Islet precursor cell (in vitro differentiated cells): ENCODE measurements around the gene KREMEN1.
"Not testable (repeated sequence)": the region's sequence is repeated elsewhere in the genome, so short reads cannot be mapped to it uniquely, and the experiment has no call there.

Source experiments
- DNase-seq: peaks from one replicate; pipeline ENCODE4 v3.0.0-alpha.2; 2018

Gene KREMEN1

GRCh38 chr22:29079218-29079901 lies 6.5 kb downstream of the KREMEN1 start:
- no peak for DNase-seq

GRCh38 chr22:29080106-29080975 lies 7.5 kb downstream of the KREMEN1 start:
- no peak for DNase-seq

GRCh38 chr22:29081517-29082236 lies 8.8 kb downstream of the KREMEN1 start:
- no peak for DNase-seq

GRCh38 chr22:29082826-29083545 lies 10.2 kb downstream of the KREMEN1 start:
- DNase-seq = no peak

- not testable (repeated sequence) for DNase-seq
Observed at GRCh38 chr22:29083576-29083932, 10.7 kb downstream of the KREMEN1 start.

GRCh38 chr22:29083933-29084591 lies 11.2 kb downstream of the KREMEN1 start:
- DNase-seq = no peak

- DNase-seq = no peak
Observed at GRCh38 chr22:29087012-29087411, 14.2 kb downstream of the KREMEN1 start.

GRCh38 chr22:29088809-29089208 lies 16.0 kb downstream of the KREMEN1 start:
- DNase-seq = no peak

- DNase-seq = no peak
Observed at GRCh38 chr22:29089507-29089906, 16.7 kb downstream of the KREMEN1 start.

- no peak for DNase-seq
Observed at GRCh38 chr22:29090039-29090438, 17.2 kb downstream of the KREMEN1 start.

- DNase-seq = no peak
Observed at GRCh38 chr22:29092243-29092642, 19.4 kb downstream of the KREMEN1 start.

- no peak for DNase-seq
Observed at GRCh38 chr22:29093030-29093429, 20.2 kb downstream of the KREMEN1 start.

- no peak for DNase-seq
Observed at GRCh38 chr22:29093501-29094300, 20.9 kb downstream of the KREMEN1 start.

- DNase-seq = no peak
Observed at GRCh38 chr22:29095459-29095858, 22.6 kb downstream of the KREMEN1 start.

GRCh38 chr22:29096736-29097669 lies 24.2 kb downstream of the KREMEN1 start:
- peak; percentile 85 for DNase-seq

- no peak for DNase-seq
Observed at GRCh38 chr22:29098296-29098695, 25.5 kb downstream of the KREMEN1 start.

GRCh38 chr22:29102300-29102699 lies 29.5 kb downstream of the KREMEN1 start:
- DNase-seq = no peak

GRCh38 chr22:29103121-29103520 lies 30.3 kb downstream of the KREMEN1 start:
- DNase-seq = no peak

GRCh38 chr22:29105468-29105867 lies 32.6 kb downstream of the KREMEN1 start:
- no peak for DNase-seq

- DNase-seq = no peak
Observed at GRCh38 chr22:29106839-29107238, 34.0 kb downstream of the KREMEN1 start.
